ENCODE data around the gene TBCE.
"Not testable (repeated sequence)": the region's sequence is repeated elsewhere in the genome, so short reads cannot be mapped to it uniquely, and the experiment has no call there.

Gene TBCE

DNA sequence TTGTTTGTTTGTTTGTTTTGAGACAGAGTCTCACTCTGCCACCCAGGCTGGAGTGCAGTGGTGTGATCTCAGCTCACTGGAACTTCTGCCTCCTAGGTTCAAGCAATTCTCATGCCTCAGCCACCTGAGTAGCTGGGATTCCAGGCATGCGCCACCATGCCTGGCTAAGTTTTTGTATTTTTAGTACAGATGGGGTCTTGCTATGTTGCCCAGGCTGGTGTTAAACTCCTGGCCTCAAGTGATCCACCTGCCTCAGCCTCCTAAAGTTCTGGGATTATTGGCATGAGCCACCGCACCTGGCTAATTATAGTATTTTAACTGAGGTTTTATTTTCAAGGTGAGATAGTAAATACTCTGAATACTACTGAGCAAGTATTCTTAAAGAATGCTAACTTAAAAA, 102.7 kb downstream of the TBCE start:
- H3K9ac ChIP-seq (ENCODE audit: low read depth, low read length); H3K9me3 ChIP-seq (ENCODE audit: control insufficient read depth, insufficient read depth, low read length); H3K4me1 ChIP-seq (ENCODE audit: insufficient read depth, low read length); H3K36me3 ChIP-seq (ENCODE audit: insufficient read depth, low read length): not testable (repeated sequence)

GRCh38 chr1:235470741-235471439, 103.7 kb downstream of the TBCE start:
- Histone ChIP-seq H3K4me1 (ENCODE audit: insufficient read depth, low read length) (no peaks in the 10 kb centered on the region), H3K36me3 (ENCODE audit: insufficient read depth, low read length) (0 out of 2 replicates have a peak, but pooled peaks cover 3% of the 10 kb centered on the region), H3K9me3 (ENCODE audit: control insufficient read depth, insufficient read depth, low read length) (no peaks in the 10 kb centered on the region), H3K9ac (ENCODE audit: low read depth, low read length) (no peak overlapping the region)

DNA sequence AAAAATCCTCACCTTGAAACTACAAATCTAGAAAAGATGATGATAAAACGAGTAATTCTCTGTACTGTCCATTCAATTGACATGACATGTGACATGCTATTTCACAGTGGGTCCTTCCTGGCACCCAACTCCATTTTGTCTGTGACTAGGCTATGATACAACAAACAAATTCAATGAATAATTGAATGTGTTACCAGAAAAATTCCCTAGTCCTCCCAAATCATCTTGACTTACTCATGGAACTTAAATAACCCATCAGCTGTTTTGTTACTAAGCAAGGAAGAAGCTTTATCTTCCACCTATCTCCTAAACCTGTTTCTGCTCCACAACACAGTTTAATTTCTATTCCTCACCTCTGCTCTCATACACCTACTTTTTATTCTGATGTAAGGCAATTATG, 106.6 kb downstream of the TBCE start:
- Histone ChIP-seq H3K9me3 (ENCODE audit: control insufficient read depth, insufficient read depth, low read length) (no peaks in the 10 kb centered on the region), H3K4me1 (ENCODE audit: insufficient read depth, low read length) (no peaks in the 10 kb centered on the region), H3K36me3 (ENCODE audit: insufficient read depth, low read length) (0 out of 2 replicates have a peak, but pooled peaks cover 3% of the 10 kb centered on the region), H3K9ac (ENCODE audit: low read depth, low read length) (no peak overlapping the region)

GRCh38 chr1:235483090-235483489, 115.9 kb downstream of the TBCE start:
- H3K36me3 ChIP-seq (ENCODE audit: insufficient read depth, low read length) = peaks cover 11% of the 10 kb centered on the region
- no peaks in the 10 kb centered on the region; the same call in 1 of the 2 replicates for H3K9me3 ChIP-seq (ENCODE audit: control insufficient read depth, insufficient read depth, low read length)
- H3K4me1 ChIP-seq (ENCODE audit: insufficient read depth, low read length) = no peaks in the 10 kb centered on the region
- no peak overlapping the region for H3K9ac ChIP-seq (ENCODE audit: low read depth, low read length)

DNA sequence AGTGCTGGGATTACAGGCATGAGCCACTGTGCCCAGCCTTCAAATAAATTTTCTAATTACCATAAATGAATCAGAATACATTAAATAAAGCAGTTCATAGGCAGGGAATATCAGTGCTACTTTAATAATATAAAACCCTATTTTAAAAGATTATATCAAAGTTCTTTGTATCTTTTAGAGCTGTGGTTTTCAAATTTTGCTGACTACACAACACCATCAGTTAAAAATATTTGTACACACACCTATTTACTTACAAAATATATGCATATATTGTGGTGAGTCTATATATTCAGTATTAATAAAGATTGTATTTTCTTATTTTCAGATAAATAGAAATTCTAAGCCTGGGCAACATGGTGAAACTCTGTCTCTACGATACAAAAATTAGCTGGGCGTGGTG, 118.3 kb downstream of the TBCE start:
- Histone ChIP-seq H3K9me3 (ENCODE audit: control insufficient read depth, insufficient read depth, low read length) (no peaks in the 10 kb centered on the region; the same call in 1 of the 2 replicates), H3K4me1 (ENCODE audit: insufficient read depth, low read length) (no peaks in the 10 kb centered on the region), H3K9ac (ENCODE audit: low read depth, low read length) (no peak overlapping the region), H3K36me3 (ENCODE audit: insufficient read depth, low read length) (peaks cover 11% of the 10 kb centered on the region)

DNA sequence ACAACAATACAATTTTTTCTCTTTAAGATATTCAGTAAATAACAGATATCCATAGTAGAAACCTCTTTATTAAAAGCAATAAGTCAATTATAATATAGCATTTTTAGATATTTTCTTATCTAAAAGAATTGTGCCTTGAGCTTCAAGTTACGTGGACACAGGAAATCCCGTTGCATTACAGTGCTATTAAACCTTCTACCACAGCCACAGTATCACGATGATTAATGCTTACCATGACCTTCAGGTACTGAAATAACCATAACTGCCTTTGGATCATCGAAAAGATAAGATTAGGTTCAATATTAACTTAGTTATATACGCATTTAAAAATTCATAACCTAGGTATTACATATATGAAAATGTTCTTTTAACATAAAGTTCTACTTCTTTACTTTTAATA, 119.1 kb downstream of the TBCE start:
- H3K9me3 ChIP-seq (ENCODE audit: control insufficient read depth, insufficient read depth, low read length) = no peaks in the 10 kb centered on the region; the same call in 1 of the 2 replicates
- peaks cover 9% of the 10 kb centered on the region for H3K36me3 ChIP-seq (ENCODE audit: insufficient read depth, low read length)
- no peaks in the 10 kb centered on the region for H3K4me1 ChIP-seq (ENCODE audit: insufficient read depth, low read length)
- H3K9ac ChIP-seq (ENCODE audit: low read depth, low read length) = no peak overlapping the region

- Histone ChIP-seq H3K9ac (ENCODE audit: low read depth, low read length) (no peak overlapping the region), H3K4me1 (ENCODE audit: insufficient read depth, low read length) (no peaks in the 10 kb centered on the region), H3K36me3 (ENCODE audit: insufficient read depth, low read length) (peaks cover 10% of the 10 kb centered on the region; the same call in 1 of the 2 replicates), H3K9me3 (ENCODE audit: control insufficient read depth, insufficient read depth, low read length) (no peaks in the 10 kb centered on the region)
These were observed 124.4 kb downstream of the TBCE start for GRCh38 chr1:235491644-235492043.

- no peaks in the 10 kb centered on the region for H3K9me3 ChIP-seq (ENCODE audit: control insufficient read depth, insufficient read depth, low read length)
- no peaks in the 10 kb centered on the region for H3K4me1 ChIP-seq (ENCODE audit: insufficient read depth, low read length)
- H3K9ac ChIP-seq (ENCODE audit: low read depth, low read length) = no peak overlapping the region
- peaks cover 10% of the 10 kb centered on the region; the same call in 1 of the 2 replicates for H3K36me3 ChIP-seq (ENCODE audit: insufficient read depth, low read length)
These were observed 127.3 kb downstream of the TBCE start for GRCh38 chr1:235494531-235494930.

DNA sequence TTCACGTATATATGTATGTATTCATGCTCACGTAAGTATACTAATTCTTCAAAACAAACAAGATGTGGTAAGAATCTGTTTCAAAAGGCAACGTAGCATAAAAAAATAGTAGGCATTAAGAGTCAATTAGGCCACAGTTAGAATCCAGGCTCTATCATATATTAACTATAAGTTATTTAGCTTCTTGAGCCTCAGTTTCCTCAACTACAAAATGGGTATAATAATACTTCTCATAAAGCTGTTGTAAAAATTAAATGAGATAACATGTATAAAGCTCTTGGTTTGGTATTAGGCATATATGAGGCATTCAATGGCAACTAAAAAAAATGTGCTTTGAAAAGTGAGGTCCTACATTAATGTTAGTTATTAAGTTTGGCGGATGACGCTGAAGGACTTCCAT, 127.8 kb downstream of the TBCE start:
- no peaks in the 10 kb centered on the region for H3K4me1 ChIP-seq (ENCODE audit: insufficient read depth, low read length)
- H3K9ac ChIP-seq (ENCODE audit: low read depth, low read length) = no peak overlapping the region
- H3K36me3 ChIP-seq (ENCODE audit: insufficient read depth, low read length) = peaks cover 10% of the 10 kb centered on the region; the same call in 1 of the 2 replicates
- no peaks in the 10 kb centered on the region for H3K9me3 ChIP-seq (ENCODE audit: control insufficient read depth, insufficient read depth, low read length)

DNA sequence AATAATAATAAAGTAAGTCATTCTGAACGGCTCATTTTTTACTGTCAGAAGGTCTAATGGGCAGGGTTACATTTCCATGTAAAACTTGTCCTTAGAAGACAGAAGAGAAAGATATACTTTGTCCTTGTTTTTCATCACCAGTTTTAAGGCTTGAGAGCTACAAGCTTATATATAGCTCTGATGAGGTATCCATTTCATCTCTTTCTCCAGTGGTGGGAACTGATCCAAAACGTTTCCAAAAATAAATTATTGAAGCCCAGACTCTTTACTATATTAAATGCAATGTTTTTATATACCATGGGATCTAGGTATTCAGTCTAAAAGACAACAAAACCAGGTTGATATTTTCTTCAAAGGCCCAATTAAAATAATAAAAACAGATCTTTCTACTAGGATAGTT, 128.3 kb downstream of the TBCE start:
- Histone ChIP-seq H3K4me1 (ENCODE audit: insufficient read depth, low read length) (no peaks in the 10 kb centered on the region), H3K36me3 (ENCODE audit: insufficient read depth, low read length) (peaks cover 10% of the 10 kb centered on the region; the same call in 1 of the 2 replicates), H3K9me3 (ENCODE audit: control insufficient read depth, insufficient read depth, low read length) (no peaks in the 10 kb centered on the region), H3K9ac (ENCODE audit: low read depth, low read length) (no peak overlapping the region)

DNA sequence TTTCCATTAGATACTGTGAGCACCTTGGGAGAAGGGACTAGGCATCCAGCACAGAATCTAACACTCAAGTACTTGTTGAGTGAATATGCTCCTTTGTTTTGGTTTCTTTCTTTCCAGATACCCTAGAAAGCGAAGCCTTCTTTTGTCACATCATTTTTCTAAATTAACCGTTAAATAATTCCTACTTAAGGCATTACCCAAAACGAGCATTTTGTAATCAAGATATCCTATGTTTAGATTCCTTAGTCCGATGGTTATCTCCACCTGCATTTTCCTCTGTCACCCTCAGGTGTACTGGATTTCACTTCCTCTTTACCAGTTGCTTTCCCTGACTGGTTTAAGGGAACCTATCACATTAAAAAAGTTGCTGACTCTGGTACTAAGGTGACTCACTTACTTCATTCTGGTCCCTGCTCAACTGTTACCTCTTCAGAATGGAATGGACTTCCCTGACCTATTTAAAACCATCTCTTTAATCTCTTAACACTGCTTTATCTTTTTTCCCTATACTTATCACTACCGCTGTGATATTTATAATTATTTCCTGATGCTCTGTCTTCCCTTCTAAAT, 133.8 kb downstream of the TBCE start:
- H3K9ac ChIP-seq (ENCODE audit: low read depth, low read length) = no peak overlapping the region
- no peaks in the 10 kb centered on the region for H3K9me3 ChIP-seq (ENCODE audit: control insufficient read depth, insufficient read depth, low read length)
- H3K4me1 ChIP-seq (ENCODE audit: insufficient read depth, low read length) = no peaks in the 10 kb centered on the region; the same call in 1 of the 2 replicates
- H3K36me3 ChIP-seq (ENCODE audit: insufficient read depth, low read length) = no peaks in the 10 kb centered on the region
